Midbrain (tissue), 1 donor: Measurements from ENCODE around the gene CLDN18.

ENCODE experiments used
- DNase-seq: peaks from one replicate; lab custom pipeline; 2025; lab: John Stamatoyannopoulos, UW

Gene CLDN18

GRCh38 chr3:138025553-138025952 is 15.6 kb downstream of the CLDN18 start:
- no peak for DNase-seq

GRCh38 chr3:138027821-138028220 is 17.9 kb downstream of the CLDN18 start:
- DNase-seq: no peak

- DNase-seq: no peak
These were observed 20.8 kb downstream of the CLDN18 start for GRCh38 chr3:138030734-138031280.

GRCh38 chr3:138031536-138031935 is 21.6 kb downstream of the CLDN18 start:
- no peak for DNase-seq

- DNase-seq: no peak
These were observed 22.6 kb downstream of the CLDN18 start for GRCh38 chr3:138032567-138032966.

- no peak for DNase-seq
These were observed 23.3 kb downstream of the CLDN18 start for GRCh38 chr3:138033202-138033691.

- no peak for DNase-seq
These were observed 25.0 kb downstream of the CLDN18 start for GRCh38 chr3:138034918-138035317.

GRCh38 chr3:138036572-138036971 is 26.6 kb downstream of the CLDN18 start:
- DNase-seq: no peak

GRCh38 chr3:138038725-138039462 is 28.9 kb downstream of the CLDN18 start:
- no peak for DNase-seq

GRCh38 chr3:138042043-138042442 is 32.1 kb downstream of the CLDN18 start:
- DNase-seq: no peak

- no peak for DNase-seq
These were observed 33.5 kb downstream of the CLDN18 start for GRCh38 chr3:138043266-138044029.

GRCh38 chr3:138046085-138046484 is 36.1 kb downstream of the CLDN18 start:
- DNase-seq: no peak

GRCh38 chr3:138046955-138047354 is 37.0 kb downstream of the CLDN18 start:
- no peak for DNase-seq

- DNase-seq: no peak
These were observed 37.7 kb downstream of the CLDN18 start for GRCh38 chr3:138047596-138048158.

GRCh38 chr3:138049157-138049919 is 39.4 kb downstream of the CLDN18 start:
- no peak for DNase-seq

- peak; percentile 3 for DNase-seq
These were observed 42.2 kb downstream of the CLDN18 start for GRCh38 chr3:138051947-138052802.

- DNase-seq: no peak
These were observed 44.1 kb downstream of the CLDN18 start for GRCh38 chr3:138054057-138054456.

- no peak for DNase-seq
These were observed 47.4 kb downstream of the CLDN18 start for GRCh38 chr3:138057384-138057783.

GRCh38 chr3:138059261-138059660 is 49.3 kb downstream of the CLDN18 start:
- no peak for DNase-seq

GRCh38 chr3:138060792-138061191 is 50.8 kb downstream of the CLDN18 start:
- DNase-seq: no peak

GRCh38 chr3:138062037-138062436 is 52.1 kb downstream of the CLDN18 start:
- DNase-seq: no peak
